Right ventricle myocardium superior (tissue), 1 donor: Measurements from ENCODE around the gene PLEKHG5. TPM values are rescaled to one million over a fixed set of nuclear protein-coding genes. Genes with fewer than 3 reads are reported as not detected.
A peak's percentile ranks its signal among the peaks of the same experiment; 100 is the strongest.

Experiments used
- ATAC-seq: fragments of 200-7000 bp; cut with Tn5 transposase; one replicate; pipeline ENCODE4 v1.9.1; 2020; ENCODE audit warnings: mild to moderate bottlenecking; ENCODE audit not compliant: poor library complexity
- DNase-seq: peaks from one replicate; pipeline ENCODE4 v3.0.0-alpha.2; 2020
- intact Hi-C: fragments of 100-400 bp; cut with DNase I; formaldehyde crosslinking; loops from one replicate; pipeline ENCODE4 v1.11.2; 2022
- total RNA-seq: library from RNA; stranded (reverse); fragmentation: NEBNext Ultra II Directional; extraction: Animal tissue kit (Norgen Biotek cat#: 25700); gene quantifications from one replicate; pipeline ENCODE4 v1.2.1, GENCODE V29; 2021
- donor health status: DM: no; HTN: yes; CAD: no; lungs with severe emphysema.

The PLEKHG5 gene
- total RNA-seq, 1 donor from 2014 or later: 16.8 TPM

GRCh38 chr1:6470132-6471085 lies 21.1 kb downstream of the PLEKHG5 start:
- no peak for ATAC-seq
- intact Hi-C loops: no loop called here

GRCh38 chr1:6468729-6469461 lies 22.6 kb downstream of the PLEKHG5 start:
- DNase-seq: no peak
- intact Hi-C loops: no loop called here
- ATAC-seq: no peak

More at GRCh38 chr1:6470132-6471085, 21.1 kb downstream of the PLEKHG5 start:
- no peak for DNase-seq

- ATAC-seq (no peak), DNase-seq (no peak)
- intact Hi-C loops: no loop called here
Observed at GRCh38 chr1:6467744-6468688, 23.5 kb downstream of the PLEKHG5 start.

GRCh38 chr1:6467224-6467623 lies 24.2 kb downstream of the PLEKHG5 start:
- ATAC-seq (no peak), DNase-seq (no peak)
- intact Hi-C loops: no loop called here

- intact Hi-C loops: no loop called here
- no peak for DNase-seq
Observed at GRCh38 chr1:6466751-6467150, 24.7 kb downstream of the PLEKHG5 start.

GRCh38 chr1:6466023-6466422 lies 25.4 kb downstream of the PLEKHG5 start, which contains the start of gene TNFRSF25:
TNFRSF25 (minus strand) TSS chr1:6466173; CDS start chr1:6466107, 66 bp downstream.
- DNase-seq (no peak), ATAC-seq (no peak)
- intact Hi-C loops: no loop called here

More at GRCh38 chr1:6466751-6467150, 24.7 kb downstream of the PLEKHG5 start:
- ATAC-seq: no peak

GRCh38 chr1:6465461-6466005 lies 25.9 kb downstream of the PLEKHG5 start:
- intact Hi-C loops: no loop called here
- no peak for DNase-seq
- ATAC-seq: no peak

- DNase-seq (no peak), ATAC-seq (no peak)
- intact Hi-C loops: no loop called here
Observed at GRCh38 chr1:6464915-6465314, 26.6 kb downstream of the PLEKHG5 start.

- DNase-seq (peak; percentile 85), ATAC-seq (peak; percentile 79)
- intact Hi-C loops: no loop called here
Observed at GRCh38 chr1:6464514-6464836, 27.0 kb downstream of the PLEKHG5 start.

GRCh38 chr1:6463120-6463412 lies 28.4 kb downstream of the PLEKHG5 start:
- intact Hi-C loops: no loop called here
- ATAC-seq (no peak), DNase-seq (no peak)

- DNase-seq (no peak), ATAC-seq (no peak)
- intact Hi-C loops: no loop called here
Observed at GRCh38 chr1:6462412-6463119, 28.9 kb downstream of the PLEKHG5 start.

- ATAC-seq: no peak
- intact Hi-C loops: no loop called here
- DNase-seq: no peak
Observed at GRCh38 chr1:6461538-6462411, 29.7 kb downstream of the PLEKHG5 start.

- DNase-seq (no peak), ATAC-seq (peak; percentile 9)
- intact Hi-C loops: no loop called here
Observed at GRCh38 chr1:6461051-6461530, 30.4 kb downstream of the PLEKHG5 start.

- intact Hi-C loops: no loop called here
- DNase-seq (no peak), ATAC-seq (peak; percentile 10)
Observed at GRCh38 chr1:6460301-6461050, 31.0 kb downstream of the PLEKHG5 start.

GRCh38 chr1:6459850-6460265 lies 31.6 kb downstream of the PLEKHG5 start:
- peak; percentile 14 for ATAC-seq

GRCh38 chr1:6456800-6457466 lies 34.5 kb downstream of the PLEKHG5 start:
- intact Hi-C loops: no loop called here

More at GRCh38 chr1:6459850-6460265, 31.6 kb downstream of the PLEKHG5 start:
- DNase-seq: no peak
- intact Hi-C loops: no loop called here

More at GRCh38 chr1:6456800-6457466, 34.5 kb downstream of the PLEKHG5 start:
- no peak for ATAC-seq
- DNase-seq: no peak
